Testis (tissue), 2 donors: ENCODE results near the gene SAE1.

Experiments
- POLR2A ChIP-seq: fragments of 450-650 bp; IDR thresholded peaks from one replicate; pipeline ENCODE4 v1.6.1; 2017; ENCODE audit warnings: antibody characterized with exemption, mild to moderate bottlenecking, moderate library complexity
- TF ChIP-seq, protein P1 (sequence below), 3 experiments: fragments of 450-650 bp in 2 of 3; fragments of 200-600 bp in 1 of 3; sonication (generic) in 1 of 3; IDR thresholded peaks; one replicate each; pipeline ENCODE4 v1.5.1; 2016 to 2019; ENCODE audit warnings: antibody characterized with exemption in 3 of 3, mild to moderate bottlenecking in 2 of 3, moderate library complexity in 1 of 3

DNA sequence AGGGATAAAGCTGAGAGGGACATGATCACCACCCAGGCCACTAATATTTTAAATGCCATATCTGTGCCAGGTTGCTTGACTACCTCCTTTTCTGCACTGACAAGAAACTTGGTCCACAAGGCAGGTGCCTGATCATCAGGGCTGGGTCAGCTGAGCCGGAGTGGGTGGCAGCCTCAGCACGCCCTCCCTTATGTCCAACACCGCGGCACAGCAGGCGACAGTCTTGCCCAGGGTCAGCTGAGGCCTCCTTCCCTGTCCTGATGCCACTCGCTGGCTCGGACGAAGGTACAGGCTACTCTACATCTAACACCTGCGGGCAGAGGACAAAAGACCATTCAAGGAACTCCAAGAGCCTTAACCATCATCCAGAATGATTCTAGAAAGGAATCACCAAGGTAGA lies 33.9 kb upstream of the SAE1 start:
- no peak for TF ChIP-seq POLR2A
- TF ChIP-seq, protein P1, sequence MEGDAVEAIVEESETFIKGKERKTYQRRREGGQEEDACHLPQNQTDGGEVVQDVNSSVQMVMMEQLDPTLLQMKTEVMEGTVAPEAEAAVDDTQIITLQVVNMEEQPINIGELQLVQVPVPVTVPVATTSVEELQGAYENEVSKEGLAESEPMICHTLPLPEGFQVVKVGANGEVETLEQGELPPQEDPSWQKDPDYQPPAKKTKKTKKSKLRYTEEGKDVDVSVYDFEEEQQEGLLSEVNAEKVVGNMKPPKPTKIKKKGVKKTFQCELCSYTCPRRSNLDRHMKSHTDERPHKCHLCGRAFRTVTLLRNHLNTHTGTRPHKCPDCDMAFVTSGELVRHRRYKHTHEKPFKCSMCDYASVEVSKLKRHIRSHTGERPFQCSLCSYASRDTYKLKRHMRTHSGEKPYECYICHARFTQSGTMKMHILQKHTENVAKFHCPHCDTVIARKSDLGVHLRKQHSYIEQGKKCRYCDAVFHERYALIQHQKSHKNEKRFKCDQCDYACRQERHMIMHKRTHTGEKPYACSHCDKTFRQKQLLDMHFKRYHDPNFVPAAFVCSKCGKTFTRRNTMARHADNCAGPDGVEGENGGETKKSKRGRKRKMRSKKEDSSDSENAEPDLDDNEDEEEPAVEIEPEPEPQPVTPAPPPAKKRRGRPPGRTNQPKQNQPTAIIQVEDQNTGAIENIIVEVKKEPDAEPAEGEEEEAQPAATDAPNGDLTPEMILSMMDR (IDR thresholded peaks at IDR 0.05) = no peak
